Erythroblast (primary cell): ENCODE data around the gene MAPK6.
A peak's percentile ranks its signal among the peaks of the same experiment; 100 is the strongest.

Experiments used
- GATA1 ChIP-seq: IDR thresholded peaks from 2 replicates; pipeline ENCODE4 v1.6.1; 2011; ENCODE audit warnings: low read depth, mild to moderate bottlenecking, control low read depth, low read length, moderate library complexity
- POLR2A ChIP-seq: IDR thresholded peaks from 2 replicates; pipeline ENCODE4 v1.6.1; 2011; ENCODE audit warnings: mild to moderate bottlenecking, low read length

DNA sequence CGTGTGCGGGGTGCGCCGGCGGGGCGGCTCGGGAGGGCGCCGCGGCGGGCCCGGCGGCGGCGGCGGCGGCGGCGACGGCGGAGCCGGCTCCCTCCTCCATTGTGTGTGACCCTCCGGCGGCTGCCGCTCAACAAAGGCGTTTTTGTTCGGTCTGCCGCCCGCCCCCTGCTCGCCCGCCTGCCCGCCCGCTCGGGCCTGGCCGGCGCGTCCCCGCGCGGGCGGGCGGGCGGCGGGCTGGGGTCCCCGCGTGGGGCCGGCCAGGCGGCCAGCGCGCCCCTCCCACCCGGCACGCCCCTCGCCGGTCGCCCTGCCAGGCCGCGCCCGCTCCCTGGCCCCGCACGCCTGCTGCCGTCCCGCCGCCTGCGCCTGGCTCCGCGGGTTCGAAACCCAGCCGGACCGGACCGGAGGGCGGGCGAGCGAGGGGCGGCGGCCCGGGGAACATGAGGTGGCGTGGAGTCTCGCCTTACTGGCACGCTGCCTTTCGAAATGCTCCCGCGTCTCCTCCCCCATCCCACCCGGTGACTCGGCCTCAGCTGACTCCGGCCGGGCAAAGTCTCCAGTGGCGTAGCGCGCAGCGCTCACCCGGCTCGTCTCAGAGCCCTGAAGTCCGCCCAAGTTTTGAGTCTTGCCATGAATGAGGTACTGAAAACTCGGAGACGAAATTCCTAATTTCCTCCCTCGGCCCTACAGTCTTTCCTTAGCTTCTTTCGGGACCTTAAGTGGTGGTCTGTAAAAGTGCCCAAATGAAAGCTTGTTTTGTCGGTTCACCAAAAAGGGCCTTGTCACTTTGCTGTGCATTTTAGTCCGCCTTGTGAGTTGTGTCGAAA is 588 bp downstream of the MAPK6 start:
- peak; percentile 61 for TF ChIP-seq POLR2A
- TF ChIP-seq GATA1: no peak
